Endothelial cell of umbilical vein (primary cell): ENCODE data around the gene RTN1.

Experiments used
- CTCF ChIP-seq, 2 donors: IDR thresholded peaks; 1 replicate in 1 of 2; 2 replicates in 1 of 2; pipeline ENCODE4 v1.5.1; 2011; ENCODE audit warnings: low read length in 2 of 2, mild to moderate bottlenecking in 2 of 2, moderate library complexity in 2 of 2, control low read depth in 1 of 2, inconsistent platforms in 1 of 2, low read depth in 1 of 2; ENCODE audit not compliant: insufficient read depth in 1 of 2; ENCODE audit errors: extremely low read depth in 1 of 2
- MYC ChIP-seq: IDR thresholded peaks from one replicate; pipeline ENCODE4 v1.6.1; 2011; ENCODE audit warnings: mild to moderate bottlenecking, low read depth, low read length
- POLR2A ChIP-seq: IDR thresholded peaks from 2 replicates; pipeline ENCODE4 v1.6.1; 2012; ENCODE audit warnings: low read depth, mild to moderate bottlenecking, control low read depth, low read length

- TF ChIP-seq CTCF (IDR thresholded peaks at IDR 0.05; ENCODE audit: extremely low read depth in 1 of 2, insufficient read depth in 1 of 2, low read depth in 1 of 2, low read length in 2 of 2): no peak
- no peak for TF ChIP-seq POLR2A
- TF ChIP-seq MYC: no peak
Measured at GRCh38 chr14:59739794-59740193, 130.8 kb downstream of the RTN1 start.
